Retinal pigment epithelial cell (primary cell): ENCODE data around the gene DDX10.

ENCODE experiments used
- DNase-seq: peaks from one replicate; pipeline ENCODE4 v3.0.0-alpha.2; 2010; ENCODE audit warnings: low read depth
- H3K4me3 ChIP-seq: 2 replicates; pipeline ENCODE4 v1.5.1; 2011; ENCODE audit warnings: mild to moderate bottlenecking, low read length, control low read depth, moderate library complexity
- CTCF ChIP-seq: conservative IDR thresholded peaks from 2 replicates; pipeline ENCODE4 v1.5.1; 2011; ENCODE audit warnings: low read depth, low read length, control low read depth, inconsistent platforms

Gene DDX10

DNA sequence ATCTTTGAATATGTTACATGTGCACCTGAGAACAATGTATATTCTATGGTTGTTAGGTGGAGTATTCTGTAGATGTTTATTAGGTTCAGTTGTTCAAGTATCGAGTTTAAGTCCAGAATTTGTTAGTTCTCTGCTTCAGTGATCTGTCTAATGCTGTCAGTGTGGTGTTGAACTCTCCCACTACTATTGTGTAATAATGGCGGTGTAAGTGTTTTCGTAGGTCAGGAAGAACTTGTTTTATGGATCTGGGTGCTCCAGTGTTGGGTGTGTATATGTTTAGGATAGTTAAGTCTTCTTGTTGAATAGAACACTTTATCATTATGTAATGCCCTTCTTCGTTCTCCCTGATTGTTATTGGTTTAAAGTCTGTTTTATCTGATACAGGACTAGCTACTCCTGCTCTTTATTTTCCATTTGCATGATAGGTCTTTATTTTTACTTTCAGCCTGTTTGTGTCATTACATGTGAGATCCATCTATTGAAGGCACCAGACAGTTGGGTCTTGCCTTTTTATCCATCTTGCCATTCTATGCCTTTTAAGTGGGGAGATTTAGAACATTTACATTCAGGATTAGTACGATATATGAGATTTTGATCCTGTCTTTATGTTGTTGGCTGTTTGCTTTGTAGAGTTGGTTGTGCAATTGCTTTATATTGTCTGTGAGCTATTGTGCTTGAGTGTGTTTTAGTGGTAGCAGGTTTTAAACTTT, 121.6 kb downstream of the DDX10 start:
- TF ChIP-seq CTCF: no peak
- DNase-seq: no peak
- no peak overlapping the region for H3K4me3 ChIP-seq

DNA sequence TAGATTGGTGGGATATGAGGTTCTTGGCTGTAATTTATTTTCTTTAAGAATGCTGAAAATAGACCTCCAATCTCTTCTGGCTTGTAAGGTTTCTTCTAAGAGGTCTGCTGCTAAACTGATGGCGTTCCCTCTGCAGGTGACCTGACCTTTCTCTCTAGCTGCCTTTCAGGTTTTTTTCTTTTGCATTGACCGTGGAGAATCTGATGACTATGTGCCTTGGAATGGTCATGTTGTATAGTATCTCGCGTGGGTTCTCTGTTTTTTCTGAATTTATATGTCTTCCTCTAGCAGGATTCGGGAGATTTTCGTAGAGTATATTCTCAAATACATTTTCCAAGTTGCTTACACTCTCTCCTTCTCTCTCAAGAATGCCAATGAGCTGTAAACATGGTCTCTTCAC, 122.2 kb downstream of the DDX10 start:
- TF ChIP-seq CTCF: no peak
- DNase-seq: no peak
- no peak overlapping the region for H3K4me3 ChIP-seq

DNA sequence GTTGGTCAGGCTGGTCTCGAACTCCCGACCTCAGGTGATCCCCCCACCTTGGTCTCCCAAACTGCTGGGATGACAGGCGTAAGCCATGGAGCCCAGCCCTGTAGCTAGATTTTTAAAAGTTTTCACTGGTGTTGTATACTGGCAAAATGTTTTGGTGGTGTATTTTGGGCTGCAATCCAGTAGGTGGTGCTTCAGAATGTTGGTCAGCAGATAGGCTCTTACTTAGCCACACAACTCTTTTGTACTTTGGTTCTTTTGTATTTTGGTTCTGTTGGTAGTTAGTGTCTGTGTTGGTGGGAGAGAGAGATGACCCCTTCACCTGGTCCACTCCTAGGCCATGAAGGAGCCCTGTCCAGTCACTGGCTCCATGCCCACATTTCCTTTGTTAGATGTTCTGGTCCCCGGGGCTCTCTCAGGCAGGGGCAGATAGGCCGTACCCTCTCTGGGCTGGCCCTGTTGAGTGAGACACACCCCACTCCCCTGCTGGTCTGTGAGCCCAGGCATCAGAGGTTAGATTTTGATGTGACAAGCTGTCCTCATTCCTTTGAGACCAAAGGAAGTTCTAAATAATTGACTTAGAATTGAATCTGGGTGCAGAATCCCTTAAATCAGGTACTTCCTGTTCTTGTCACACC, 123.8 kb downstream of the DDX10 start:
- no peak for DNase-seq
- TF ChIP-seq CTCF: peak; percentile 62

GRCh38 chr11:108790501-108791299, 125.8 kb downstream of the DDX10 start:
- no peak for DNase-seq
- no peak for TF ChIP-seq CTCF
- H3K4me3 ChIP-seq: no peak overlapping the region

More for the DNA sequence above, 123.8 kb downstream of the DDX10 start:
- no peak overlapping the region for H3K4me3 ChIP-seq

DNA sequence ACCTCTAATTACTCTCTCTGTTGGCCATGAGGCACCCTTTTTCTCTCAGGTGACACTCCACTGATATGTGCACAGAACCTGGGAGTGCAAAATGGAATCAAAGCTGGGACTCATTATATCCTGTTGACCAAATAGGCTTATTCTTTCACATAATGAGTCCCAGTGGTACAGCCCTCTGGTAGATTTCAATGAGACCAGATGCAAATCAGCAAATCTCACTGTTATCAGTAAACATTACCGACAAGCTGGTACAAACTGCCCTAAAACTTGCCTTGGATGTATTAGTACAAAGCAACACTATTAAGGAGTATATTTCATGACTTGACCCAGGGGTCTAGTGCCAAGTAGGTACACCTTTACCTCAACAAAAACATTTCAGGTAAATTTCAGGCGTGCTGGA, 128.3 kb downstream of the DDX10 start:
- TF ChIP-seq CTCF: no peak
- no peak overlapping the region for H3K4me3 ChIP-seq
- DNase-seq: no peak

DNA sequence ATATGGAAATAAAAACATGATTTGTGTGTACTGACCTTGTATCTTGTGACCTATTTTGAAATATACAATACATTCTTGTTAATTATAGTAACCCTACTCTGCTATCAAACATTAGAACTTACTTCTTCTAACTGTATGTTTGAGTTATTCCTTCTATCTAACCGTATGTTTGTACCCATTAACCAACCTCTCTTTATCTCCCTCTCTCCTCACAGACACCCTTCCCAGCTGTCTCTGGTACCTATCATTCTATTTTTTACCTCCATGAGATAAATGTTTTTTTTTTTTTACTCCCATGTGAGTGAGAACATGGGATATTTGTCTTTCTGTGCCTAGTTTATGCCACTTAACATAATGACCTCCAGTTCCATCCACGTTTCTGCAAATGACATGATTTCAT, 128.7 kb downstream of the DDX10 start:
- no peak overlapping the region for H3K4me3 ChIP-seq
- DNase-seq: no peak
- no peak for TF ChIP-seq CTCF
